GM18505 (cell line): ENCODE results near the gene GORASP1.
A peak's percentile ranks its signal among the peaks of the same experiment; 100 is the strongest.
"Not testable (repeated sequence)": the region's sequence is repeated elsewhere in the genome, so short reads cannot be mapped to it uniquely, and the experiment has no call there.

Source experiments
- ATAC-seq: cut with Tn5 transposase; IDR thresholded peaks from one replicate; pipeline ENCODE4 v1.9.1; 2021; ENCODE audit not compliant: unreplicated experiment
- POLR2A ChIP-seq: IDR thresholded peaks from 4 replicates; pipeline ENCODE4 v1.6.1; 2011; ENCODE audit warnings: borderline replicate concordance; ENCODE audit not compliant: insufficient read depth, insufficient read length; ENCODE audit errors: extremely low read depth

Gene GORASP1

GRCh38 chr3:39094851-39095677, 12.4 kb downstream of the GORASP1 start:
- TF ChIP-seq POLR2A = no peak
- no peak for ATAC-seq

- no peak for TF ChIP-seq POLR2A
- no peak for ATAC-seq
Observed at GRCh38 chr3:39090922-39091321, 16.5 kb downstream of the GORASP1 start.

DNA sequence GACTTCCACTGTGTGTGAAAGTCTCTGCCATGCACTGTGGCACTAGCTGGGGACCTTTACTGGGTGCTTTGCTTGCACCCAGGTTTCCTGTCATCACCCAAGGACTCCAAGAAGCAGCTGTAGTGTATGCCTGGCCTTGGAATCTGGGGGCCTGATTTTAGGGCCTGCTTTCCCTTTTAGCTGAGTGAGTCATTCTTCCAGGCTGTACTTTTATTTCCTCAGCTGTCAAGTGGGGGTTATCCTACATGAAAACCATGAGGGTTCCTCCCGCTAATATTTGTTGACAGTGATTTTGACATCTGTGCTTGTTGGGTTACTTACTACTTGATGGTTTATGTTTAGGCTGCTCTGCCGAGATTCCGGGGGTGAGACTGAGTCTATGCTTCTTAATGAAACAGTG, 18.5 kb downstream of the GORASP1 start:
- TF ChIP-seq POLR2A = no peak
- no peak for ATAC-seq

DNA sequence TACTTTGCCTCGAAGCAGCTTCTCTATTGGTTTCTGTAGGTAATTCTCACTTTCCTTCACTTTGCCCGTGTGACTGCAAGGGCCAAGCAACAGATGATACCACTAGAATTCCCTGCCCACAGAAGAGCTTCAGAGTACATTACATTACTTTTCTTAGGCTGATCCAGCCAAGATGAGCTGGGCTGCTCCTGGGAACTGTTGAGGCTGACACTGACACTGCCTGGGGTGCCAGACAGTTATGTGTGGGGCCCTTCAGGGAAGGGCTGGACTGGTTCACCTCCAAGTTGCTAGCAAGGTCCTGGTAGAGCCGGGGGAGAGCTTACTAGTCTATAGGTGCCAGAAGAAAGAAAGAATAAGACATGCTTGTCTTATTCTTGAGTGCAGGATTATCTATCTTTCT, 19.0 kb downstream of the GORASP1 start:
- no peak for TF ChIP-seq POLR2A
- no peak for ATAC-seq

GRCh38 chr3:39086144-39086543, 21.3 kb downstream of the GORASP1 start:
- peak; percentile 74 for ATAC-seq
- TF ChIP-seq POLR2A = no peak

- no peak for TF ChIP-seq POLR2A
- ATAC-seq = no peak
Observed at GRCh38 chr3:39082666-39083313, 24.6 kb downstream of the GORASP1 start.

DNA sequence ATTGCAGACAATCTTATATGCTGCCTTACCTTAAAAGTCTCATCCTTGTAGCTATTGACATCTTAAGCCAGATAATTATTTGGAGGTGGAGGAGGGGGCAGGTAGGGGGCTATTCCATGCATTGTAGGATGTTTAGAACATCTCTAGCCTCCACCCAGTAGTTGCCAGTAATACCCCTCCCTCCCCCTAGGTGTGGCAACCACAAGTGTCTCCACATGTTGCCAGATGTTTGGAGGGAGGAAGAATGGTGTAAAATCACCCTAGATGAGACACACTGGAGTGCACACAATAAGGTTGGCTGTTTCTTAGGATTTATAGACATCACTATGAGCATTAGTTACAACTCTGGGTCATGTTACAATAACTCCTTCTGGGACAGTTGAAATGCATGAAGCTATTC, 27.4 kb downstream of the GORASP1 start:
- ATAC-seq = no peak
- TF ChIP-seq POLR2A = no peak

GRCh38 chr3:39079530-39079929, 27.9 kb downstream of the GORASP1 start:
- ATAC-seq = no peak
- no peak for TF ChIP-seq POLR2A

DNA sequence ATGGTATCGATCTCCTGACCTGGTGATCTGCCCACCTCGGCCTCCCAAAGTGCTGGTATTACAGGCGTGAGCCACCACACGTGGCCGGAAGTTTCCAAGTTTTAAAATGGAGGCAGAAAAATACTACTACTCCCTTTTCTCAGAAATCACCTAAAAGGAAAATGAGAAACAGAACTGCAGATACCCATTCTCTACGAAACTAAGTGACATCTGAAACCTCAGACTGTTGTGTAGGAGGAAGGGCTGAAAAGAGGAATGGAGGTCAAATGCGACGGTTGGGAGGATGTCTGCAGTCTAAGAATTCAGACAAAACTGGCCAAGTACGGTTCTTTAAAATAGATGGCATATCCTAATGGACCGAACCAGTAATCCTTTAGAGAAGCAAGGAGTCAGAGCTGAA, 31.5 kb downstream of the GORASP1 start:
- no peak for ATAC-seq
- no peak for TF ChIP-seq POLR2A

DNA sequence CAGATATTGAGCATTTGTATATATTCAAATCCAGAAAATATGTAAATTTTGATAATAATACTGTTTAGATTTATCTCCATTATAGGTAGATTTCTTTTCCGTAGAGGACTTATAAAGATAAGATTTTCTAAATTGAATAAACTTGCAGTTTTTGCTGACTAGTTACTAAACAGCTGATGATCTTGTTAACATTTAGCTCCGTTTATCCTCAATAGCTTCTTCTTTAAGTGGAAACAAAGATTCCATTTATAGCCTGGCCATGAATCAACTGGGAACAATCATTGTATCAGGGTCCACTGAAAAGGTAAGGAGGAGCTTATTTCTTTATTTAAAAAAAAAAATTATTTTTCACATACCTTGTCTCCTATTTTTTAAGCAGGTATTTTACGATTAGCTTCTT, 38.9 kb downstream of the GORASP1 start:
- no peak for ATAC-seq
- no peak for TF ChIP-seq POLR2A

- ATAC-seq = no peak
- TF ChIP-seq POLR2A = no peak
Observed at GRCh38 chr3:39067286-39067685, 40.1 kb downstream of the GORASP1 start.

- TF ChIP-seq POLR2A = no peak
- peak; percentile 97 for ATAC-seq
Observed at GRCh38 chr3:39065197-39065596, 42.2 kb downstream of the GORASP1 start.

DNA sequence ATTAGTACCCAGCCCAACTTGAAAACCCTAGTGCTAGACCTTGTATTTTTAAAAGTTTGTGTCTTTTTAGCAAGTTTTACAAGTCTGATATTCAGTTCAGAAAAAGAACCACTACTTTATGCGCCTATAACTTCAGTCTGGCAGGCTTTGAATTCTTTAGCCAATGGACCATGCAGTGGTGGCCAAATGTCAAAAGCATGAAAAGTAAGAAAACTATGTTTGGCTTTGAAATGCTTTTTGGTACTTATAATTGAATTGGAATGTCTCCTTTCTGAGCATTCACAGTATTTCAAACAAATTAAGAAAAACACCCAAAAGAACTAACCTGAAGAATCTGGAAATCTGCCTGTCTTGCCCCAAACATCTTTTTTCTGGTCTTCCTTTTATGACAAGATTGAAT, 42.8 kb downstream of the GORASP1 start:
- ATAC-seq = no peak
- no peak for TF ChIP-seq POLR2A

DNA sequence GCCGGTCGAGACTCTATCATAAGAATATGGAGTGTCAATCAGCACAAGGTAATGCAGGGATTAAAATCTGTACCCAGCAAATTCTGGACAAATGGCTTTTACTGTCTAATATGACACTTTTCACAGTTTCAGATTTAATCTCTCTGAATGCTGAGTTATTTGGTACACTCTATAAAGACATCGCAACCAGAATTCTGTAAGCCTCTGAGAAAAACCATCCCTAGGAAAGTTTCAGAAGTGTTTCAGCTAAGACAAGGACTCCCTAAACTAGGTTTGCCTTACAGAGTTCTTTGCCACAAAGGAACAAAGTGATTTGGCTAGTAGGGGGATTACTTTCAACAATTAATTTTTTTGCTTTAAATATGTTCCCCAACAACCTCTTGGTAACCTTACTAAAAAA, 44.3 kb downstream of the GORASP1 start:
- ATAC-seq = no peak
- no peak for TF ChIP-seq POLR2A

GRCh38 chr3:39062180-39062579, 45.2 kb downstream of the GORASP1 start:
- no peak for ATAC-seq
- TF ChIP-seq POLR2A = no peak

- not testable (repeated sequence) for ATAC-seq
Observed at GRCh38 chr3:39061228-39061627, 46.2 kb downstream of the GORASP1 start.
